ENCODE measurements around the gene SDK1.

DNA sequence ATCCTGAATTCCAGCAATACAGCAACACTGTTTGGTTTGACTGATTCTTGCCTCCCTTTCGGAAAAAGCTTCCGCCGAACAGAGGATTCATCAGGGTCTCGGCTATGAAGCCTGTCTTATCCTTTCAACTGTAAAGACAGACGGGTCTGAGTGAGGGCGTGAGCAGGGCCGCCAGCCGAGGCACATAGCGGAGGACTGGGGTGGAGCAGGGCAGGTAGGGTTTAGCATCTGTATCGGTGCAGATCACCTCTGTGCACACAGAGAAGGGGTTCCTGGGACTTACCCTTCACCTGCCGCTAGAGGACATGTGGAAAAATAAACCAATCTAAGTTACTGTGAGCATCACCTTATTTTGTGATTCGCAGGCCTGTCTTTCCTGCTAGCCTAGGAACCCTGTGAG, 724.2 kb downstream of the SDK1 start:
- TF ChIP-seq, protein P1, sequence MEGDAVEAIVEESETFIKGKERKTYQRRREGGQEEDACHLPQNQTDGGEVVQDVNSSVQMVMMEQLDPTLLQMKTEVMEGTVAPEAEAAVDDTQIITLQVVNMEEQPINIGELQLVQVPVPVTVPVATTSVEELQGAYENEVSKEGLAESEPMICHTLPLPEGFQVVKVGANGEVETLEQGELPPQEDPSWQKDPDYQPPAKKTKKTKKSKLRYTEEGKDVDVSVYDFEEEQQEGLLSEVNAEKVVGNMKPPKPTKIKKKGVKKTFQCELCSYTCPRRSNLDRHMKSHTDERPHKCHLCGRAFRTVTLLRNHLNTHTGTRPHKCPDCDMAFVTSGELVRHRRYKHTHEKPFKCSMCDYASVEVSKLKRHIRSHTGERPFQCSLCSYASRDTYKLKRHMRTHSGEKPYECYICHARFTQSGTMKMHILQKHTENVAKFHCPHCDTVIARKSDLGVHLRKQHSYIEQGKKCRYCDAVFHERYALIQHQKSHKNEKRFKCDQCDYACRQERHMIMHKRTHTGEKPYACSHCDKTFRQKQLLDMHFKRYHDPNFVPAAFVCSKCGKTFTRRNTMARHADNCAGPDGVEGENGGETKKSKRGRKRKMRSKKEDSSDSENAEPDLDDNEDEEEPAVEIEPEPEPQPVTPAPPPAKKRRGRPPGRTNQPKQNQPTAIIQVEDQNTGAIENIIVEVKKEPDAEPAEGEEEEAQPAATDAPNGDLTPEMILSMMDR (IDR thresholded peaks at IDR 0.05; ENCODE audit: low read depth, low read length, poor library complexity, severe bottlenecking) = no peak
- TF ChIP-seq EZH2phosphoT487 (IDR thresholded peaks at IDR 0.05; ENCODE audit: borderline replicate concordance, low read length) = no peak

Data from DOHH2 (cell line).